K562 (cell line): Measurements from ENCODE around the gene ZNF787. TPM values are rescaled to one million over a fixed set of nuclear protein-coding genes. Genes with fewer than 3 reads are reported as not detected.
A peak's percentile ranks its signal among the peaks of the same experiment; 100 is the strongest.

Experiments
- BRCA1 ChIP-seq, 2 experiments: fragments of 450-650 bp in 1 of 2; sonication (generic) in 1 of 2; formaldehyde crosslinking in 1 of 2; IDR thresholded peaks; 2 replicates each; pipeline versions ENCODE4 v1.5.0 to v1.6.1; 2017 to 2020; ENCODE audit warnings: mild to moderate bottlenecking in 1 of 2, missing genetic modification reagents in 1 of 2
- DDX20 ChIP-seq: fragments of 450-650 bp; IDR thresholded peaks from 2 replicates; pipeline ENCODE4 v1.6.1; 2016; ENCODE audit warnings: missing genetic modification characterization, low read depth, mild to moderate bottlenecking, missing compliant biosample characterization, moderate library complexity
- FUS ChIP-seq: fragments of 200-400 bp; formaldehyde crosslinking; optimal IDR thresholded peaks from 2 replicates; pipeline ENCODE3; 2017; ENCODE audit warnings: low read depth, low read length
- GTF2E2 ChIP-seq: fragments of 200-800 bp; sonication (Bioruptor generic); IDR thresholded peaks from 2 replicates; pipeline ENCODE4 v1.6.1; 2016; ENCODE audit warnings: missing genetic modification characterization, missing compliant biosample characterization
- HCFC1 ChIP-seq: IDR thresholded peaks from 2 replicates; pipeline ENCODE4 v1.6.1; 2012; ENCODE audit warnings: low read depth, low read length, improper control_type of control experiment
- NCOA4 ChIP-seq: fragments of 450-650 bp; IDR thresholded peaks from 2 replicates; pipeline ENCODE4 v1.6.1; 2018; ENCODE audit warnings: mild to moderate bottlenecking; ENCODE audit not compliant: partially characterized antibody
- NR2F6 ChIP-seq: fragments of 450-650 bp; formaldehyde crosslinking; IDR thresholded peaks from 2 replicates; pipeline ENCODE4 v1.4.0; 2020; ENCODE audit warnings: mild to moderate bottlenecking
- RAD51 ChIP-seq: fragments of 450-650 bp; IDR thresholded peaks from 2 replicates; pipeline ENCODE4 v1.7.1; 2016; ENCODE audit warnings: low read depth, mild to moderate bottlenecking, borderline replicate concordance
- RBM17 ChIP-seq: fragments of 200-400 bp; formaldehyde crosslinking; IDR thresholded peaks from 2 replicates; pipeline ENCODE4 v1.6.1; 2017; ENCODE audit warnings: low read depth, mild to moderate bottlenecking, low read length, borderline replicate concordance
- RBM25 ChIP-seq: fragments of 200-400 bp; formaldehyde crosslinking; IDR thresholded peaks from 2 replicates; pipeline ENCODE4 v1.6.1; 2018; ENCODE audit warnings: low read length, low read depth, moderate library complexity; ENCODE audit not compliant: severe bottlenecking
- TFAM ChIP-seq: fragments of 250-450 bp; sonication (Bioruptor Pico); conservative IDR thresholded peaks from 2 replicates; pipeline ENCODE4 v1.5.0; 2021; ENCODE audit warnings: mild to moderate bottlenecking, moderate library complexity
- ZNF174 ChIP-seq: fragments of 250-450 bp; sonication (Bioruptor Pico); IDR thresholded peaks from 2 replicates; pipeline ENCODE4 v1.4.0; 2020; ENCODE audit warnings: mild to moderate bottlenecking
- ZNF274 ChIP-seq: IDR thresholded peaks from 2 replicates; pipeline ENCODE4 v1.6.1; 2011; ENCODE audit warnings: low read depth, mild to moderate bottlenecking, low read length, moderate library complexity, borderline replicate concordance
- ZNF436 ChIP-seq: fragments of 250-450, 450-650 bp; sonication (Bioruptor Pico); formaldehyde crosslinking; IDR thresholded peaks from 2 replicates; pipeline ENCODE4 v1.7.0; 2020; ENCODE audit warnings: mild to moderate bottlenecking
- polyA plus RNA-seq, 8 experiments: library from polyadenylated mRNA; depleted of rRNA in 4 of 8; stranded (reverse) in 5 of 8; unstranded in 3 of 8; fragments of >200 nt; fragmentation: Nextera tagmentation in 2 of 8; fragmentation: Illumina TruSeq in 1 of 8; extraction: Ambion mirVana in 2 of 8; extraction: Trizol in 1 of 8; gene quantifications; 2 replicates each; pipeline versions ENCODE4 v1.2.1 to v1.2.3, GENCODE V29; 2011 to 2014; ENCODE audit warnings: inconsistent platforms in 1 of 8, missing spikeins in 1 of 8
- total RNA-seq, 7 experiments: library from RNA; depleted of rRNA in 6 of 7; stranded (reverse); fragments of >200 nt in 6 of 7; fragmentation: Illumina TruSeq in 2 of 7; extraction: Trizol in 2 of 7; gene quantifications; 2 replicates each; pipeline versions ENCODE4 v1.2.1 to v1.2.3, GENCODE V29; 2011 to 2021; ENCODE audit warnings: low replicate concordance in 1 of 7
- TF ChIP-seq, protein P1 (sequence below): sonication (generic); formaldehyde crosslinking; IDR thresholded peaks from 2 replicates; pipeline ENCODE4 v1.8.0; 2022; ENCODE audit warnings: mild to moderate bottlenecking, missing genetic modification reagents
- TF ChIP-seq, protein P2 (sequence below), 2 experiments: fragments of 450-650 bp in 1 of 2; sonication (generic) in 1 of 2; formaldehyde crosslinking; conservative IDR thresholded peaks; 2 replicates each; pipeline versions ENCODE4 v1.4.0 to v1.8.1; 2020 to 2022; ENCODE audit warnings: mild to moderate bottlenecking in 1 of 2, missing genetic modification reagents in 1 of 2
- TF ChIP-seq, protein P3 (sequence below): fragments of 450-650 bp; IDR thresholded peaks from 2 replicates; pipeline ENCODE4 v1.7.1; 2018; ENCODE audit warnings: mild to moderate bottlenecking, low read depth; ENCODE audit not compliant: partially characterized antibody
- TF ChIP-seq, protein P4 (sequence below): fragments of 200-800 bp; sonication (Bioruptor generic); IDR thresholded peaks from 2 replicates; pipeline ENCODE4 v1.6.1; 2017; ENCODE audit warnings: missing genetic modification characterization, missing compliant biosample characterization

Gene ZNF787
- total and polyA plus RNA-seq, 9 of the 15 experiments (the other 6 are each of a cell fraction or from before 2014, with no cell fraction given) = 0.45 to 77.6 (median 7.3) TPM

DNA sequence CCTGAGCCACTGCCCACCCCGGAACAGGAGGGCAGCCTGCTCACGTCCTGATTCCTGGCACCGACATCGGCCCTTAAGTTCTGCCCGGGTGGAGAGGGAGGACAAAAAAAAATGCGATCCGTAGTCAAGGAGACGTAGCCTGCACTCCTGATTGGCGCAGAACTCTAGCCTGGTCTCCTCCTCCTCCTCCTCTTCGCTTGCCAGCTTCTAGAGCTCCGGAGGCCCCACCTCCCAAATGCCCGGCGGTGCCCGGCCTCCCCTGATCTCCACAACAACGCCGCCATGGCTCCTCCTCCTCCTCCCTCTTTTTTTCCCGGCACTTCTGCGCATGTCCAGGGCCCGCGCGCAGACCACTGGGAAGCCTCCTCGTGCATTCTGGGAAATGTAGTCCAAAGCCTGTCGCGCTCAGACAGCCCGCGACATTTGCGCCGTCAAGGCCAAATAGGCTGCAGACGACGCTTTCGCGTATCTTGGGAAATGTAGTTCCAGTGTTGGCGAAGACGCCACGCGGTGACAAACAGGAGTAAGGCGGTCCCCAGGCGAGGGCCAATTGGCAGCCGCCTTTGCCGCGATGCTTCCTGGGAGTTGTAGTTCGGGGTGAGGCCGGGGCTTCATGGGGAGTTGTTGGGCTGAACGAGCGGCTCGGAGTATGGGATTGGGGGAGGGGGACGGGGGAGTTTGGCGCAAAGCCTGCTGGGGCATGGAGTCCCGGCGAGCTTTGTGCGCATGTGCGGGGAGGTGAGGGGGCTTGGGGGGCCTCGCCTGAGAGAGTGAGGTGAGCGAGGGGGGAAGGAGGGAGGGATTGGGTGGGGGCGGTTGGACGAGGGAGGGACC, 19.7 kb upstream of the ZNF787 start, which contains the start of gene ZNF444 (continued):
- TF ChIP-seq, protein P1, sequence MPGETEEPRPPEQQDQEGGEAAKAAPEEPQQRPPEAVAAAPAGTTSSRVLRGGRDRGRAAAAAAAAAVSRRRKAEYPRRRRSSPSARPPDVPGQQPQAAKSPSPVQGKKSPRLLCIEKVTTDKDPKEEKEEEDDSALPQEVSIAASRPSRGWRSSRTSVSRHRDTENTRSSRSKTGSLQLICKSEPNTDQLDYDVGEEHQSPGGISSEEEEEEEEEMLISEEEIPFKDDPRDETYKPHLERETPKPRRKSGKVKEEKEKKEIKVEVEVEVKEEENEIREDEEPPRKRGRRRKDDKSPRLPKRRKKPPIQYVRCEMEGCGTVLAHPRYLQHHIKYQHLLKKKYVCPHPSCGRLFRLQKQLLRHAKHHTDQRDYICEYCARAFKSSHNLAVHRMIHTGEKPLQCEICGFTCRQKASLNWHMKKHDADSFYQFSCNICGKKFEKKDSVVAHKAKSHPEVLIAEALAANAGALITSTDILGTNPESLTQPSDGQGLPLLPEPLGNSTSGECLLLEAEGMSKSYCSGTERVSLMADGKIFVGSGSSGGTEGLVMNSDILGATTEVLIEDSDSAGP (CRISPR knock-in tag) = no peak
- TF ChIP-seq GTF2E2 (tag) (no peak), RBM17 (no peak), ZNF436 (no peak), RBM25 (no peak), TFAM (CRISPR knock-in tag) (no peak), DDX20 (tag) (no peak), ZNF274 (no peak), NR2F6 (no peak), RAD51 (no peak), HCFC1 (peak; percentile 97), ZNF174 (CRISPR knock-in tag) (no peak), BRCA1 (IDR thresholded peaks at IDR 0.05) (no peak), BRCA1 (CRISPR knock-in tag; IDR thresholded peaks at IDR 0.05) (no peak), FUS (no peak), NCOA4 (no peak)
- TF ChIP-seq, protein P2, sequence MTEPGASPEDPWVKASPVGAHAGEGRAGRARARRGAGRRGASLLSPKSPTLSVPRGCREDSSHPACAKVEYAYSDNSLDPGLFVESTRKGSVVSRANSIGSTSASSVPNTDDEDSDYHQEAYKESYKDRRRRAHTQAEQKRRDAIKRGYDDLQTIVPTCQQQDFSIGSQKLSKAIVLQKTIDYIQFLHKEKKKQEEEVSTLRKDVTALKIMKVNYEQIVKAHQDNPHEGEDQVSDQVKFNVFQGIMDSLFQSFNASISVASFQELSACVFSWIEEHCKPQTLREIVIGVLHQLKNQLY (CRISPR knock-in tag; conservative IDR thresholded peaks at IDR 0.05) = no peak
- TF ChIP-seq, protein P3, sequence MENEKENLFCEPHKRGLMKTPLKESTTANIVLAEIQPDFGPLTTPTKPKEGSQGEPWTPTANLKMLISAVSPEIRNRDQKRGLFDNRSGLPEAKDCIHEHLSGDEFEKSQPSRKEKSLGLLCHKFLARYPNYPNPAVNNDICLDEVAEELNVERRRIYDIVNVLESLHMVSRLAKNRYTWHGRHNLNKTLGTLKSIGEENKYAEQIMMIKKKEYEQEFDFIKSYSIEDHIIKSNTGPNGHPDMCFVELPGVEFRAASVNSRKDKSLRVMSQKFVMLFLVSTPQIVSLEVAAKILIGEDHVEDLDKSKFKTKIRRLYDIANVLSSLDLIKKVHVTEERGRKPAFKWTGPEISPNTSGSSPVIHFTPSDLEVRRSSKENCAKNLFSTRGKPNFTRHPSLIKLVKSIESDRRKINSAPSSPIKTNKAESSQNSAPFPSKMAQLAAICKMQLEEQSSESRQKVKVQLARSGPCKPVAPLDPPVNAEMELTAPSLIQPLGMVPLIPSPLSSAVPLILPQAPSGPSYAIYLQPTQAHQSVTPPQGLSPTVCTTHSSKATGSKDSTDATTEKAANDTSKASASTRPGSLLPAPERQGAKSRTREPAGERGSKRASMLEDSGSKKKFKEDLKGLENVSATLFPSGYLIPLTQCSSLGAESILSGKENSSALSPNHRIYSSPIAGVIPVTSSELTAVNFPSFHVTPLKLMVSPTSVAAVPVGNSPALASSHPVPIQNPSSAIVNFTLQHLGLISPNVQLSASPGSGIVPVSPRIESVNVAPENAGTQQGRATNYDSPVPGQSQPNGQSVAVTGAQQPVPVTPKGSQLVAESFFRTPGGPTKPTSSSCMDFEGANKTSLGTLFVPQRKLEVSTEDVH = no peak
- TF ChIP-seq, protein P4, sequence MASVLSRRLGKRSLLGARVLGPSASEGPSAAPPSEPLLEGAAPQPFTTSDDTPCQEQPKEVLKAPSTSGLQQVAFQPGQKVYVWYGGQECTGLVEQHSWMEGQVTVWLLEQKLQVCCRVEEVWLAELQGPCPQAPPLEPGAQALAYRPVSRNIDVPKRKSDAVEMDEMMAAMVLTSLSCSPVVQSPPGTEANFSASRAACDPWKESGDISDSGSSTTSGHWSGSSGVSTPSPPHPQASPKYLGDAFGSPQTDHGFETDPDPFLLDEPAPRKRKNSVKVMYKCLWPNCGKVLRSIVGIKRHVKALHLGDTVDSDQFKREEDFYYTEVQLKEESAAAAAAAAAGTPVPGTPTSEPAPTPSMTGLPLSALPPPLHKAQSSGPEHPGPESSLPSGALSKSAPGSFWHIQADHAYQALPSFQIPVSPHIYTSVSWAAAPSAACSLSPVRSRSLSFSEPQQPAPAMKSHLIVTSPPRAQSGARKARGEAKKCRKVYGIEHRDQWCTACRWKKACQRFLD (CRISPR knock-in tag) = peak; percentile 94
